HepG2 (cell line): ENCODE results near the gene HYAL1. TPM values are rescaled to one million over a fixed set of nuclear protein-coding genes. Genes with fewer than 3 reads are reported as not detected.

Experiments
- ATAC-seq: fragments of 200-7000 bp; cut with Tn5 transposase; 3 replicates; pipeline ENCODE4 v1.9.1; 2020; ENCODE audit warnings: mild to moderate bottlenecking, moderate library complexity
- Bru-seq: library from RNA; stranded (reverse); fragments of 400-500 nt; gene quantifications from one replicate; lab custom pipeline; 2021; lab: Mats Ljungman, UMichigan
- BruChase-seq, 2 experiments: library from RNA; stranded (reverse); fragments of 400-500 nt; gene quantifications; one replicate each; lab custom pipeline; 2021; lab: Mats Ljungman, UMichigan
- BruUV-seq: library from RNA; stranded (reverse); fragments of 400-500 nt; replicated peaks from 2 replicates; lab custom pipeline; 2021; lab: Mats Ljungman, UMichigan
- CTCF ChIA-PET: fragments of 300-600 bp; formaldehyde crosslinking; extraction: SDS; loops from one replicate; lab custom pipeline; 2021; ENCODE audit warnings: low total read pairs, inconsistent platforms, low intra/inter-chr PET ratio; lab: Yijun Ruan, JAX
- POLR2A ChIA-PET: fragments of 350-600 bp; sonication (Branson Sonifier 250); formaldehyde crosslinking; loops from one replicate; lab custom pipeline; 2020; ENCODE audit warnings: antibody characterized with exemption, inconsistent platforms; lab: Yijun Ruan, JAX
- DNase-seq: peaks from one replicate; pipeline ENCODE4 v3.0.0-alpha.2; 2015; ENCODE audit warnings: low spot score
- FAIRE-seq: peaks from 3 replicates; lab custom pipeline; 2011; peaks lifted over from hg19 to GRCh38; lab: Jason Lieb, UNC
- H2AFZ ChIP-seq: one replicate; pipeline ENCODE4 v1.6.1; 2011; ENCODE audit warnings: low read length, inconsistent platforms
- H3K27ac ChIP-seq: fragments of 300-600 bp; 3 replicates; pipeline ENCODE4 v1.8.0; 2011; ENCODE audit warnings: mixed run types, mild to moderate bottlenecking, mixed read lengths, low read length, inconsistent platforms; ENCODE audit not compliant: insufficient read depth; ENCODE audit errors: extremely low read length
- H3K27me3 ChIP-seq, 2 experiments: fragments of 200-600 bp in 1 of 2; 2 replicates in 1 of 2; 3 replicates in 1 of 2; pipeline versions ENCODE4 v1.6.0 to v1.8.0; 2011; ENCODE audit warnings: low read length in 2 of 2, mild to moderate bottlenecking in 2 of 2, moderate library complexity in 2 of 2, inconsistent platforms in 1 of 2; ENCODE audit not compliant: insufficient read depth in 2 of 2, control insufficient read depth in 1 of 2
- H3K36me3 ChIP-seq, 2 experiments: fragments of 200-600 bp in 1 of 2; replicated peaks in 1 of 2; 2 replicates in 1 of 2; 3 replicates in 1 of 2; pipeline versions ENCODE4 v1.5.1 to v1.8.0; 2011; ENCODE audit warnings: low read length in 2 of 2, inconsistent platforms in 1 of 2; ENCODE audit not compliant: insufficient read depth in 2 of 2, control insufficient read depth in 1 of 2
- H3K4me1 ChIP-seq: 2 replicates; pipeline ENCODE4 v1.5.1; 2012; ENCODE audit warnings: low read length, inconsistent platforms; ENCODE audit not compliant: insufficient read depth
- H3K4me2 ChIP-seq: 2 replicates; pipeline ENCODE4 v1.6.0; 2011; ENCODE audit warnings: low read depth, low read length, inconsistent platforms
- H3K4me3 ChIP-seq, 3 experiments: fragments of 200-600 bp in 1 of 3; sonication (generic), shearing (Covaris generic) in 1 of 3; replicated peaks in 1 of 3; 2 replicates each; pipeline ENCODE4 v1.5.1; 2011 to 2016; ENCODE audit warnings: low read length in 3 of 3, inconsistent platforms in 2 of 3, low read depth in 2 of 3, mild to moderate bottlenecking in 2 of 3, control low read depth in 1 of 3, mixed read lengths in 1 of 3; ENCODE audit not compliant: insufficient read depth in 1 of 3
- H3K79me2 ChIP-seq: one replicate; pipeline ENCODE4 v1.6.1; 2011; ENCODE audit warnings: low read length, inconsistent platforms; ENCODE audit not compliant: insufficient read depth
- H3K9ac ChIP-seq: 2 replicates; pipeline ENCODE4 v1.6.0; 2011; ENCODE audit warnings: mild to moderate bottlenecking, low read depth, low read length, inconsistent platforms; ENCODE audit not compliant: insufficient read depth
- H3K9me3 ChIP-seq: 2 replicates; pipeline ENCODE4 v1.5.1; 2012; ENCODE audit warnings: mild to moderate bottlenecking, low read length
- H4K20me1 ChIP-seq: 2 replicates; pipeline ENCODE4 v1.6.0; 2011; ENCODE audit warnings: inconsistent platforms, mild to moderate bottlenecking, low read length, moderate library complexity; ENCODE audit not compliant: insufficient read depth
- CC2D1A ChIP-seq: sonication (generic); formaldehyde crosslinking; IDR thresholded peaks from 2 replicates; pipeline ENCODE4 v1.8.1; 2023; ENCODE audit warnings: mild to moderate bottlenecking, missing genetic modification reagents
- GLI4 ChIP-seq: sonication (generic); formaldehyde crosslinking; IDR thresholded peaks from 2 replicates; pipeline ENCODE4 v1.5.1; 2020; ENCODE audit warnings: missing genetic modification reagents, mild to moderate bottlenecking, moderate library complexity, borderline replicate concordance
- MYNN ChIP-seq: sonication (generic); formaldehyde crosslinking; IDR thresholded peaks from 2 replicates; pipeline ENCODE4 v1.4.0; 2020; ENCODE audit warnings: mild to moderate bottlenecking, low read depth, missing genetic modification reagents
- SCMH1 ChIP-seq: sonication (generic); formaldehyde crosslinking; IDR thresholded peaks from 2 replicates; pipeline ENCODE4 v1.9.0; 2021; ENCODE audit warnings: missing genetic modification reagents, mild to moderate bottlenecking, borderline replicate concordance
- TBP ChIP-seq: sonication (generic); formaldehyde crosslinking; IDR thresholded peaks from 2 replicates; pipeline ENCODE4 v1.5.0; 2020; ENCODE audit warnings: missing genetic modification reagents
- ZNF337 ChIP-seq: sonication (generic); formaldehyde crosslinking; IDR thresholded peaks from 2 replicates; pipeline ENCODE4 v1.5.1; 2020; ENCODE audit warnings: missing genetic modification reagents, low read depth, mild to moderate bottlenecking, borderline replicate concordance
- ZNF614 ChIP-seq: IDR thresholded peaks from 2 replicates; pipeline ENCODE4 v1.6.1; 2018; ENCODE audit warnings: missing biosample characterization, missing genetic modification reagents, inconsistent platforms, borderline replicate concordance
- ZNF615 ChIP-seq: sonication (generic); formaldehyde crosslinking; IDR thresholded peaks from 2 replicates; pipeline ENCODE4 v1.5.0; 2020; ENCODE audit warnings: mild to moderate bottlenecking, missing genetic modification reagents, borderline replicate concordance
- ZNF687 ChIP-seq: sonication (generic); formaldehyde crosslinking; IDR thresholded peaks from 2 replicates; pipeline ENCODE4 v1.5.1; 2020; ENCODE audit warnings: mild to moderate bottlenecking, missing genetic modification reagents, moderate library complexity
- ZNF768 ChIP-seq: sonication (generic); formaldehyde crosslinking; IDR thresholded peaks from 2 replicates; pipeline ENCODE4 v1.4.0; 2020; ENCODE audit warnings: missing genetic modification reagents
- WGBS: methylation state at CpG from one replicate; pipeline ENCODE4 v1.1.6; 2017; ENCODE audit warnings: low lambda C conversion rate; 5-methylcytosine and 5-hydroxymethylcytosine counted together
- in situ Hi-C: cut with HindIII; loops from 2 replicates; pipeline ENCODE4 v1.10.0; 2017; ENCODE audit warnings: low pct_unique_long_range_greater_than_20kb; ENCODE audit not compliant: extremely low pct_ligation_motif_present
- intact Hi-C: fragments of 100-400 bp; cut with micrococcal nuclease; formaldehyde crosslinking; loops from one replicate; pipeline ENCODE4 v1.10.0; 2022; ENCODE audit not compliant: unreplicated experiment
- long read RNA-seq, 2 experiments: library from RNA in 1 of 2; library from polyadenylated mRNA in 1 of 2; stranded (forward) in 1 of 2; unstranded in 1 of 2; transcript quantifications; one replicate each; pipeline ENCODE4 v2.0.0, GENCODE V29; 2019 to 2022
- polyA minus RNA-seq, 3 experiments: library from RNA; depleted of rRNA, polyadenylated mRNA; stranded (reverse); fragments of >200 nt; gene quantifications; 2 replicates each; pipeline ENCODE4 v1.2.3, GENCODE V29; 2011; ENCODE audit warnings: low replicate concordance in 1 of 3
- polyA plus RNA-seq, 8 experiments: library from polyadenylated mRNA; depleted of rRNA in 3 of 8; stranded (reverse) in 7 of 8; unstranded in 1 of 8; fragments of >200 nt; fragmentation: Illumina TruSeq in 4 of 8; extraction: Trizol in 4 of 8; gene quantifications; 2 replicates each; pipeline versions ENCODE4 v1.2.1 to v1.2.3, GENCODE V29; 2011 to 2016; ENCODE audit warnings: low read depth in 4 of 8, missing spikeins in 1 of 8, mixed read lengths in 1 of 8; ENCODE audit not compliant: insufficient read depth in 1 of 8
- total RNA-seq, 5 experiments: library from RNA; depleted of rRNA; stranded (reverse); fragments of >200 nt; fragmentation: Illumina TruSeq; extraction: Trizol; gene quantifications; 2 replicates each; pipeline ENCODE4 v1.2.3, GENCODE V29; 2016; ENCODE audit warnings: low read depth in 1 of 5

HYAL1 gene
- total RNA-seq (2016; rRNA removed; fragmentation: Illumina TruSeq; extraction: Trizol): 50.5 and 76.5 TPM in 2 replicates
- 15.2 and 15.4 TPM in 2 replicates for total RNA-seq (2016; cell fraction: cytosol; rRNA removed; fragmentation: Illumina TruSeq; extraction: Trizol; ENCODE audit: low read depth)
- total RNA-seq (2016; cell fraction: insoluble cytoplasmic fraction; rRNA removed; fragmentation: Illumina TruSeq; extraction: Trizol): 49.7 and 78.4 TPM in 2 replicates
- 36.1 and 38.7 TPM in 2 replicates for total RNA-seq (2016; cell fraction: membrane; rRNA removed; fragmentation: Illumina TruSeq; extraction: Trizol)
- total RNA-seq (2016; cell fraction: nucleus; rRNA removed; fragmentation: Illumina TruSeq; extraction: Trizol): 65.9 and 70.6 TPM in 2 replicates
- polyA plus RNA-seq (2011; rRNA removed): 193 and 218 TPM in 2 replicates
- 153 and 171 TPM in 2 replicates for polyA plus RNA-seq (2011; cell fraction: cytosol; rRNA removed)
- polyA plus RNA-seq (2011; cell fraction: nucleus; rRNA removed): 132 and 137 TPM in 2 replicates
- polyA plus RNA-seq (2012): 82.6 and 84.8 TPM in 2 replicates
- polyA plus RNA-seq (2016; cell fraction: cytosol; fragmentation: Illumina TruSeq; extraction: Trizol; ENCODE audit: low read depth): 15.0 TPM in 2 replicates
- 57.3 and 58.6 TPM in 2 replicates for polyA plus RNA-seq (2016; cell fraction: insoluble cytoplasmic fraction; fragmentation: Illumina TruSeq; extraction: Trizol; ENCODE audit: low read depth)
- 31.8 and 34.0 TPM in 2 replicates for polyA plus RNA-seq (2016; cell fraction: membrane; fragmentation: Illumina TruSeq; extraction: Trizol; ENCODE audit: low read depth)
- polyA plus RNA-seq (2016; cell fraction: nucleus; fragmentation: Illumina TruSeq; extraction: Trizol; ENCODE audit: insufficient read depth, low read depth): 111 and 117 TPM in 2 replicates
- polyA minus RNA-seq (2011; rRNA and poly(A)+ RNA removed; ENCODE audit: low replicate concordance): 71.5 and 300 TPM in 2 replicates
- 89.0 and 90.5 TPM in 2 replicates for polyA minus RNA-seq (2011; cell fraction: cytosol; rRNA and poly(A)+ RNA removed)
- polyA minus RNA-seq (2011; cell fraction: nucleus; rRNA and poly(A)+ RNA removed): 34.9 and 47.4 TPM in 2 replicates
- Bru-seq, nascent RNA: percentile 72 among the genes with signal in this experiment
- percentile 88 among the genes with signal in this experiment for BruChase-seq, experiment 1, labeled RNA remaining after a 6-hour chase
- BruChase-seq, experiment 2, labeled RNA remaining after a 2-hour chase: percentile 81 among the genes with signal in this experiment
- long read RNA-seq, experiment 1, transcript HYAL1-203 (3 exons, 1,522 nt): minor isoform, 10 of 105 reads
- long read RNA-seq, experiment 1, transcript HYAL1-204 (4 exons, 2,081 nt): major isoform, 40 of 105 reads
- long read RNA-seq, experiment 1, transcript HYAL1-201 (3 exons, 2,517 nt): minor isoform, 26 of 105 reads
- long read RNA-seq, experiment 1, partial matches to known transcripts: 11 of 105 reads
- long read RNA-seq, experiment 1, other reads (novel, unspliced or antisense): 14 of 105 reads
- long read RNA-seq, experiment 2, transcript HYAL1-204 (4 exons, 2,081 nt): major isoform, 140 of 334 reads
- long read RNA-seq, experiment 2, transcript HYAL1-208 (4 exons, 1,084 nt): minor isoform, 8 of 334 reads
- long read RNA-seq, experiment 2, transcript HYAL1-201 (3 exons, 2,517 nt): minor isoform, 77 of 334 reads
- long read RNA-seq, experiment 2, transcript HYAL1-203 (3 exons, 1,522 nt): minor isoform, 24 of 334 reads
- long read RNA-seq, experiment 2, partial matches to known transcripts: 39 of 334 reads
- long read RNA-seq, experiment 2, other reads (novel, unspliced or antisense): 44 of 334 reads

GRCh38 chr3:50303013-50303815, at the start of gene HYAL1:
Gene HYAL1 (minus strand): TSS chr3:50303574. CDS start chr3:50302956, 618 bp downstream.
- DNase-seq: peak; percentile 91
- Histone ChIP-seq H3K9me3 (peaks cover 6% of the 10 kb centered on the region), H3K36me3 (peaks cover 1 to 3% of the 10 kb centered on the region in 2 experiments; a peak in 2 of 5 replicates), H3K4me3 (peak within 1 kb of the TSS; percentile 67 to 91 (median 71)), H2AFZ (no peak within 1 kb of the TSS), H3K27ac (peak within 1 kb of the TSS; percentile 96), H4K20me1 (peaks cover 11% of the 10 kb centered on the region), H3K4me2 (peak within 1 kb of the TSS; percentile 86), H3K4me1 (peaks cover 48% of the 10 kb centered on the region), H3K27me3 (no peaks in the 10 kb centered on the region; a peak in 1 of 5 replicates), H3K79me2 (peaks cover 36% of the 10 kb centered on the region), H3K9ac (peak within 1 kb of the TSS; percentile 93)
- TSS peak; percentile 84 for BruUV-seq
- ChIA-PET CTCF (interaction anchor here (1.9 to 2.5 kb wide), 2 partner anchors 19 to 21 kb away, joined by 14 to 15 read pairs; partner anchors contain the start of gene HYAL2), POLR2A (interaction anchor here (0.9 to 7.9 kb wide), 16 partner anchors 11 to 288 kb away, joined by 3 to 222 read pairs (median 9); partner anchors contain the start of genes CYB561D2, GNAI2, HYAL2 and IFRD2)
- peak; percentile 91 for FAIRE-seq
- in situ Hi-C loops: no loop called here
- 0% methylated on average over 4 of the region's 14 CpGs for WGBS
- intact Hi-C loops: loop anchor here (1.0 to 5.0 kb wide), 2 partner anchors 21 to 41 kb away; no protein-coding TSS in a partner anchor
- peak; percentile 71 for ATAC-seq
- no peak for TF ChIP-seq SCMH1 (CRISPR knock-in tag)
- TF ChIP-seq MYNN: no peak
- peak; percentile 85; the same call in 1 of the 2 replicates for TF ChIP-seq GLI4 (CRISPR knock-in tag)
- no peak for TF ChIP-seq TBP (CRISPR knock-in tag)
- peak; percentile 80 for TF ChIP-seq ZNF768 (CRISPR knock-in tag)
- peak; percentile 91; the same call in 1 of the 2 replicates for TF ChIP-seq ZNF615 (CRISPR knock-in tag)
- TF ChIP-seq CC2D1A (CRISPR knock-in tag): 0 out of 2 replicates have a peak, but pooled peaks have one; percentile 82
- TF ChIP-seq ZNF614: no peak
- TF ChIP-seq ZNF337 (CRISPR knock-in tag): peak; percentile 41; the same call in 1 of the 2 replicates
- peak; percentile 91 for TF ChIP-seq ZNF687
